Peyer's patch (tissue), 4 donors: ENCODE data around the gene CELSR2.

Experiments used
- CTCF ChIP-seq, 6 experiments: fragments of 450-650 bp in 4 of 6; fragments of 200-600 bp in 2 of 6; sonication (generic) in 1 of 6; IDR thresholded peaks; one replicate each; pipeline ENCODE4 v1.5.1; 2017 to 2019; ENCODE audit warnings: antibody characterized with exemption in 6 of 6, mild to moderate bottlenecking in 3 of 6, moderate library complexity in 1 of 6
- POLR2A ChIP-seq, 2 donors: fragments of 450-650 bp; IDR thresholded peaks; one replicate each; pipeline ENCODE4 v1.5.1; 2017; ENCODE audit warnings: antibody characterized with exemption in 2 of 2, mild to moderate bottlenecking in 2 of 2, moderate library complexity in 2 of 2

- TF ChIP-seq CTCF (IDR thresholded peaks at IDR 0.05) (no peak), POLR2A (IDR thresholded peaks at IDR 0.05) (no peak)
These were observed 43.7 kb downstream of the CELSR2 start for GRCh38 chr1:109293026-109293425.
